Fibroblast of gingiva (primary cell): Measurements from ENCODE around the gene METTL8.
"Not testable (repeated sequence)": the region's sequence is repeated elsewhere in the genome, so short reads cannot be mapped to it uniquely, and the experiment has no call there.

Experiments
- DNase-seq: peaks from one replicate; pipeline ENCODE4 v3.0.0-alpha.2; 2011; ENCODE audit warnings: low read depth

The METTL8 gene

GRCh38 chr2:171430516-171431410, 3.0 kb downstream of the METTL8 start:
- no peak for DNase-seq

- not testable (repeated sequence) for DNase-seq
Measured at GRCh38 chr2:171422710-171423495, 10.9 kb downstream of the METTL8 start.

GRCh38 chr2:171420728-171421563, 12.8 kb downstream of the METTL8 start:
- no peak for DNase-seq

- no peak for DNase-seq
Measured at GRCh38 chr2:171419333-171419732, 14.5 kb downstream of the METTL8 start.

GRCh38 chr2:171416009-171416926, 17.5 kb downstream of the METTL8 start:
- peak; percentile 94 for DNase-seq

- not testable (repeated sequence) for DNase-seq
Measured at GRCh38 chr2:171414645-171415044, 19.1 kb downstream of the METTL8 start.

- peak; percentile 52 for DNase-seq
Measured at GRCh38 chr2:171412571-171413175, 21.1 kb downstream of the METTL8 start.

- peak; percentile 50 for DNase-seq
Measured at GRCh38 chr2:171411791-171412483, 21.9 kb downstream of the METTL8 start.

GRCh38 chr2:171411214-171411613, 22.6 kb downstream of the METTL8 start:
- DNase-seq: no peak

GRCh38 chr2:171410624-171411023, 23.2 kb downstream of the METTL8 start:
- DNase-seq: no peak

GRCh38 chr2:171410101-171410500, 23.7 kb downstream of the METTL8 start:
- peak; percentile 77 for DNase-seq

- DNase-seq: peak; percentile 20
Measured at GRCh38 chr2:171409436-171409971, 24.3 kb downstream of the METTL8 start.

GRCh38 chr2:171407676-171408044, 26.1 kb downstream of the METTL8 start:
- no peak for DNase-seq

GRCh38 chr2:171407030-171407675, 26.6 kb downstream of the METTL8 start:
- DNase-seq: no peak

GRCh38 chr2:171406044-171406443, 27.7 kb downstream of the METTL8 start:
- no peak for DNase-seq

GRCh38 chr2:171405546-171405945, 28.2 kb downstream of the METTL8 start:
- DNase-seq: no peak

GRCh38 chr2:171404719-171405118, 29.1 kb downstream of the METTL8 start:
- DNase-seq: no peak

GRCh38 chr2:171404261-171404660, 29.5 kb downstream of the METTL8 start:
- peak; percentile 46 for DNase-seq

GRCh38 chr2:171402906-171403580, 30.7 kb downstream of the METTL8 start:
- DNase-seq: no peak
